Measurements from ENCODE around the gene ABI3BP. TPM values are rescaled to one million over a fixed set of nuclear protein-coding genes. Genes with fewer than 3 reads are reported as not detected.

ABI3BP gene
- polyA plus RNA-seq, 1 experiment: 16.3 TPM

DNA sequence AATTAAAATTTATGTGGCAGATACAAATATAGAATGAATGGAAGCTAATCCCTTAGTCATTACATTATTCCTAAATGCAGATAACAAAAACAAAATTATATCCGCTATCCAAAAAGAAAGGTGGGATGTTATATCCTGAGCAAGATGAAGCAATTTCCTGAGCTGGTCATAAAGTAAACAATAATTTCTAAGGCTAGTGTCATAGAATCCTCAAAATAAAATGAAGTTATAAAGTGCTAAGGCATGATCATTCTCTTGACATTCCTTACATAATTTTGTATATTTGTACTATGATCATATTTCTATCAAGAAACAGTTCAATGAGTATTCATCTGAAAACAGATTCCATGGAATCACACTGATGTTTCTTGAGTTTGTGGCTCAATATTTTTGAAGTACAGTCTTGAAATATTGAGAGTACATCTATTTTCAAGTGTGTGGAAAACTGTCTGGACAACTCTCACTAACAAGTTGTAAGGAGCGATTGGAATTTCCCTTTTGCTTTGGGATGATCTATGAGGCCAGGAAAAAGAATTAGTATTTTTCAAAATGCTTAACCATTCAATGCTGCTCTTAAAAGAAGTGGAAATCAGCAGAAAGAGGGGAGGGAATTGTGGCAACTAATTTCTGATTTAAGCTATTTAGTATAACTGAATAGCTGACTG is 92.4 kb downstream of the ABI3BP start:
- Histone ChIP-seq H3K4me3 (ENCODE audit: low read depth, low read length) (no peak overlapping the region), H3K36me3 (ENCODE audit: control insufficient read depth, insufficient read depth, low read length) (no peaks in the 10 kb centered on the region), H3K27me3 (ENCODE audit: control insufficient read depth, insufficient read depth, low read length) (no peaks in the 10 kb centered on the region)
- ChIA-PET CTCF (interaction anchor here (1.2 kb wide), 1 partner anchor 296 kb away, joined by 4 read pairs; no protein-coding TSS in a partner anchor), POLR2A (no interaction called here)
- DNase-seq (ENCODE audit: low read depth): no peak
- TF ChIP-seq, protein P1, sequence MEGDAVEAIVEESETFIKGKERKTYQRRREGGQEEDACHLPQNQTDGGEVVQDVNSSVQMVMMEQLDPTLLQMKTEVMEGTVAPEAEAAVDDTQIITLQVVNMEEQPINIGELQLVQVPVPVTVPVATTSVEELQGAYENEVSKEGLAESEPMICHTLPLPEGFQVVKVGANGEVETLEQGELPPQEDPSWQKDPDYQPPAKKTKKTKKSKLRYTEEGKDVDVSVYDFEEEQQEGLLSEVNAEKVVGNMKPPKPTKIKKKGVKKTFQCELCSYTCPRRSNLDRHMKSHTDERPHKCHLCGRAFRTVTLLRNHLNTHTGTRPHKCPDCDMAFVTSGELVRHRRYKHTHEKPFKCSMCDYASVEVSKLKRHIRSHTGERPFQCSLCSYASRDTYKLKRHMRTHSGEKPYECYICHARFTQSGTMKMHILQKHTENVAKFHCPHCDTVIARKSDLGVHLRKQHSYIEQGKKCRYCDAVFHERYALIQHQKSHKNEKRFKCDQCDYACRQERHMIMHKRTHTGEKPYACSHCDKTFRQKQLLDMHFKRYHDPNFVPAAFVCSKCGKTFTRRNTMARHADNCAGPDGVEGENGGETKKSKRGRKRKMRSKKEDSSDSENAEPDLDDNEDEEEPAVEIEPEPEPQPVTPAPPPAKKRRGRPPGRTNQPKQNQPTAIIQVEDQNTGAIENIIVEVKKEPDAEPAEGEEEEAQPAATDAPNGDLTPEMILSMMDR (IDR thresholded peaks at IDR 0.05; ENCODE audit: insufficient read depth, low read depth, low read length): no peak

- no peak for DNase-seq (ENCODE audit: low read depth)
- H3K36me3 ChIP-seq (ENCODE audit: control insufficient read depth, insufficient read depth, low read length): no peaks in the 10 kb centered on the region
- no peaks in the 10 kb centered on the region for H3K27me3 ChIP-seq (ENCODE audit: control insufficient read depth, insufficient read depth, low read length)
- TF ChIP-seq, protein P1 (IDR thresholded peaks at IDR 0.05; ENCODE audit: insufficient read depth, low read depth, low read length): no peak
- POLR2A ChIA-PET: no interaction called here
- CTCF ChIA-PET: interaction anchor here (0.6 to 1.0 kb wide), 2 partner anchors 196 to 297 kb away, joined by 3 read pairs; no protein-coding TSS in a partner anchor
- no peak overlapping the region for H3K4me3 ChIP-seq (ENCODE audit: low read depth, low read length)
Measured at GRCh38 chr3:100899440-100900091, 93.7 kb downstream of the ABI3BP start.

- POLR2A ChIA-PET: no interaction called here
- CTCF ChIA-PET: interaction anchor here (1.6 kb wide), 1 partner anchor 298 kb away, joined by 8 read pairs; no protein-coding TSS in a partner anchor
- no peak for DNase-seq (ENCODE audit: low read depth)
Measured at GRCh38 chr3:100898681-100899080, 94.5 kb downstream of the ABI3BP start.

DNA sequence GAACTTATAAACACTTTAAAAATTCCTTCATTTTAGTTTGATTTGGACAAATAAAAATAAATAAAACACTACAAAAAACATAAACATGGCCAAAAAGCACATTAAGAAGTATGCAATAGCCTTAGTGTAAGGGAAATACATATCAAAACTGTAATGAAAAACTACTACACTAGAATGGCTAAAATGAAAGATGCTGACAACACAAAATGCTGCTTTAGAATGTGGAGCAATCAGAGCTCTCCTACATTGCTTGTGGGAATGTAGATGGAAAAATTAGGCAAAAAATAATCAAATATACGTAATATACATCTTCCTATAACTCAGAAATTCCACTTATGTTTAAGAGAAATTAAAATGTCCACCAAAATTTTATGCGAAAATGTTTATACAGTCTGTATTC is 96.2 kb downstream of the ABI3BP start:
- DNase-seq (ENCODE audit: low read depth): no peak
- ChIA-PET CTCF (no interaction called here), POLR2A (no interaction called here)
- Histone ChIP-seq H3K27me3 (ENCODE audit: control insufficient read depth, insufficient read depth, low read length) (no peaks in the 10 kb centered on the region), H3K36me3 (ENCODE audit: control insufficient read depth, insufficient read depth, low read length) (no peaks in the 10 kb centered on the region), H3K4me3 (ENCODE audit: low read depth, low read length) (no peak overlapping the region)
- TF ChIP-seq, protein P1 (IDR thresholded peaks at IDR 0.05; ENCODE audit: insufficient read depth, low read depth, low read length): no peak

More at GRCh38 chr3:100898681-100899080, 94.5 kb downstream of the ABI3BP start:
- no peak overlapping the region for H3K4me3 ChIP-seq (ENCODE audit: low read depth, low read length)
- TF ChIP-seq, protein P1 (IDR thresholded peaks at IDR 0.05; ENCODE audit: insufficient read depth, low read depth, low read length): no peak
- no peaks in the 10 kb centered on the region for H3K27me3 ChIP-seq (ENCODE audit: control insufficient read depth, insufficient read depth, low read length)
- H3K36me3 ChIP-seq (ENCODE audit: control insufficient read depth, insufficient read depth, low read length): no peaks in the 10 kb centered on the region

DNA sequence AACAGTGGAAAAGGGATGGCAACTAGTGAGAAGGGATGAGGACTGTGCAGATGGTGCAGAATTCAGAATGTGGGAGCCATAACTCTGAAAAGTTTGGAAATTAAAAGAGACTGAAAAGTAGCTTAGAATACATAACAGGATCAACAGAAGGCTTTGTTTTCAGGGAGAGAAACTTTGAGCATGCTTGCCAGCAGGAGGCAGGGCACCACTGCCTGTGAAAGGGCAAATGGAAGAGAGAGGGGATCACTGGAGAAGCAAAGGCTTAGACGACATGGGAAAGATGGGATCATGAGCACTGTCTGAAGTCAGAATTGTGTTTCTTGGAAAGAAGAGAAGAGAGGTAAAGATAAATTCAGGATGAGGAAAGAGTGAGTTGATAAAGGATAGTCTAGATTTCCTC is 99.6 kb downstream of the ABI3BP start:
- POLR2A ChIA-PET: no interaction called here
- Histone ChIP-seq H3K27me3 (ENCODE audit: control insufficient read depth, insufficient read depth, low read length) (no peaks in the 10 kb centered on the region), H3K4me3 (ENCODE audit: low read depth, low read length) (no peak overlapping the region), H3K36me3 (ENCODE audit: control insufficient read depth, insufficient read depth, low read length) (no peaks in the 10 kb centered on the region)
- DNase-seq (ENCODE audit: low read depth): no peak
- CTCF ChIA-PET: interaction anchor here (0.6 to 5.0 kb wide), 9 partner anchors 11 to 307 kb away, joined by 3 to 77 read pairs (median 3); no protein-coding TSS in a partner anchor
- TF ChIP-seq, protein P1 (IDR thresholded peaks at IDR 0.05; ENCODE audit: insufficient read depth, low read depth, low read length): peak; percentile 73

Data from BJ (cell line).